Body of pancreas (tissue), 4 donors: ENCODE data around the gene TBP. TPM values are rescaled to one million over a fixed set of nuclear protein-coding genes. Genes with fewer than 3 reads are reported as not detected.

Experiments
- ATAC-seq: fragments of 150-250 bp; one replicate; pipeline ENCODE4 v1.9.1; 2016
- DNase-seq, 4 donors: peaks; one replicate each; pipeline ENCODE4 v3.0.0-alpha.2; 2019
- H3K27ac ChIP-seq, 4 donors: fragments of 200-600 bp; sonication (generic); 1 replicate in 3 of 4; 2 replicates in 1 of 4; pipeline versions ENCODE4 v1.5.1 to v1.6.1; 2016 to 2019; ENCODE audit warnings: mild to moderate bottlenecking in 1 of 4, mixed read lengths in 1 of 4, moderate library complexity in 1 of 4
- H3K27me3 ChIP-seq, 2 donors: fragments of 200-600 bp; sonication (generic); one replicate each; pipeline ENCODE4 v1.6.0; 2016; ENCODE audit warnings: mild to moderate bottlenecking in 1 of 2
- H3K36me3 ChIP-seq, 2 donors: fragments of 200-600 bp; sonication (generic); replicated peaks in 1 of 2; 2 replicates each; pipeline ENCODE4 v1.5.1; 2016; ENCODE audit warnings: low read depth in 2 of 2; ENCODE audit not compliant: insufficient read depth in 1 of 2
- H3K4me1 ChIP-seq: fragments of 200-600 bp; sonication (generic); one replicate; pipeline ENCODE4 v1.6.0; 2016
- H3K4me3 ChIP-seq, 2 donors: fragments of 200-600 bp; sonication (generic); 1 replicate in 1 of 2; 2 replicates in 1 of 2; pipeline ENCODE4 v1.5.1; 2016 to 2019
- H3K9me3 ChIP-seq, 3 donors: fragments of 200-600 bp; sonication (generic); 1 replicate in 2 of 3; 2 replicates in 1 of 3; pipeline ENCODE4 v1.5.1; 2016
- POLR2A ChIP-seq, 3 donors: fragments of 450-650 bp; IDR thresholded peaks; one replicate each; pipeline ENCODE4 v1.6.1; 2016; ENCODE audit warnings: antibody characterized with exemption in 3 of 3, mild to moderate bottlenecking in 2 of 3
- WGBS, 2 donors: methylation state at CpG; one replicate each; pipeline ENCODE4 v1.1.5; 2017; 5-methylcytosine and 5-hydroxymethylcytosine counted together
- intact Hi-C: fragments of 100-400 bp; cut with DNase I; formaldehyde crosslinking; loops from one replicate; pipeline ENCODE4 v1.15.1; 2023
- total RNA-seq, 2 donors: library from RNA; depleted of rRNA; stranded (reverse); fragments of >200 nt; gene quantifications; one replicate each; pipeline ENCODE4 v1.1.0, GENCODE V29; 2016
- TF ChIP-seq, protein P1 (sequence below), 7 experiments: fragments of 450-650 bp in 4 of 7; fragments of 200-600 bp in 3 of 7; sonication (generic) in 3 of 7; IDR thresholded peaks; one replicate each; pipeline ENCODE4 v1.5.1; 2016 to 2019; ENCODE audit warnings: antibody characterized with exemption in 7 of 7

Gene TBP
- total RNA-seq, 2 donors from 2014 or later = 8.6 to 10.4 TPM

DNA sequence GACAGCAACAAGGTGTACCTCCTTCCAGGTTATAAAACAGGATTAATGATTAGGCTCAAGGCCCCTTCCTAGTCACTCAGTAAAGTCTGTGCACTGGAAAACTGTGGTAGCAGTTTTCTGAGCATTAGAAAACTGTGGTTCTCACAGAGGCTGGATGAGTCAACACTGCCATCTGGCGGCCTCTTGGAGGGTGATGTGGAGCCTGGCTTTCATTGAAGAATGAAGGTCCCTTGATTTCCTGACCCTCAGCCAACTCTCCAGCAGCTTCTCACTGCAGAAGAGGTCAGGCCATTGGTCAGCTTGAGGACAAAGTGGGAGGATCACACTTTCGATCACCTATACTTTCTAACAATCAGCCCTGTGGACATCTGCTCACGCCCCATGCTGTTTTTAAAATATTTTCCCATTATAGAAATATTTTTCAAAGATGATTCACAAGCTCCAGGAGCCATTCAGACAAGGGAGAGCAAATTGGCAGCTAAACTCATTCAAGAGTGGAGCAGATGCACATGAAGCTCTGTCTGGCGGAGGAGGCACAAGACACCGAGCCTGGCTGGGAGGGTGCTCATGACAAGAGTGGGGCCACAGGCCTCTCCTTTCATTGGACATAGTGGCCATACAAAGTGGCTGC, 24.2 kb upstream of the TBP start:
- no peak overlapping the region for H3K27ac ChIP-seq
- no peaks in the 10 kb centered on the region for H3K4me1 ChIP-seq
- H3K36me3 ChIP-seq = peaks cover 0 to 6% of the 10 kb centered on the region in 2 donors
- WGBS, 2 donors = 27 to 42% methylated on average over 4 to 5 of the region's 5 CpGs
- intact Hi-C loops = loop anchor here (10.0 kb wide), 2 partner anchors 705 to 745 kb away; no protein-coding TSS in a partner anchor
- no peak overlapping the region for H3K4me3 ChIP-seq
- ATAC-seq = peak; percentile 91
- DNase-seq = peak; percentile 81 to 87 (median 84)
- TF ChIP-seq, protein P1, sequence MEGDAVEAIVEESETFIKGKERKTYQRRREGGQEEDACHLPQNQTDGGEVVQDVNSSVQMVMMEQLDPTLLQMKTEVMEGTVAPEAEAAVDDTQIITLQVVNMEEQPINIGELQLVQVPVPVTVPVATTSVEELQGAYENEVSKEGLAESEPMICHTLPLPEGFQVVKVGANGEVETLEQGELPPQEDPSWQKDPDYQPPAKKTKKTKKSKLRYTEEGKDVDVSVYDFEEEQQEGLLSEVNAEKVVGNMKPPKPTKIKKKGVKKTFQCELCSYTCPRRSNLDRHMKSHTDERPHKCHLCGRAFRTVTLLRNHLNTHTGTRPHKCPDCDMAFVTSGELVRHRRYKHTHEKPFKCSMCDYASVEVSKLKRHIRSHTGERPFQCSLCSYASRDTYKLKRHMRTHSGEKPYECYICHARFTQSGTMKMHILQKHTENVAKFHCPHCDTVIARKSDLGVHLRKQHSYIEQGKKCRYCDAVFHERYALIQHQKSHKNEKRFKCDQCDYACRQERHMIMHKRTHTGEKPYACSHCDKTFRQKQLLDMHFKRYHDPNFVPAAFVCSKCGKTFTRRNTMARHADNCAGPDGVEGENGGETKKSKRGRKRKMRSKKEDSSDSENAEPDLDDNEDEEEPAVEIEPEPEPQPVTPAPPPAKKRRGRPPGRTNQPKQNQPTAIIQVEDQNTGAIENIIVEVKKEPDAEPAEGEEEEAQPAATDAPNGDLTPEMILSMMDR (IDR thresholded peaks at IDR 0.05) = peak; percentile 79 to 89 (median 83)
- no peak for TF ChIP-seq POLR2A (IDR thresholded peaks at IDR 0.05)
- no peaks in the 10 kb centered on the region for H3K27me3 ChIP-seq
- H3K9me3 ChIP-seq = no peaks in the 10 kb centered on the region

DNA sequence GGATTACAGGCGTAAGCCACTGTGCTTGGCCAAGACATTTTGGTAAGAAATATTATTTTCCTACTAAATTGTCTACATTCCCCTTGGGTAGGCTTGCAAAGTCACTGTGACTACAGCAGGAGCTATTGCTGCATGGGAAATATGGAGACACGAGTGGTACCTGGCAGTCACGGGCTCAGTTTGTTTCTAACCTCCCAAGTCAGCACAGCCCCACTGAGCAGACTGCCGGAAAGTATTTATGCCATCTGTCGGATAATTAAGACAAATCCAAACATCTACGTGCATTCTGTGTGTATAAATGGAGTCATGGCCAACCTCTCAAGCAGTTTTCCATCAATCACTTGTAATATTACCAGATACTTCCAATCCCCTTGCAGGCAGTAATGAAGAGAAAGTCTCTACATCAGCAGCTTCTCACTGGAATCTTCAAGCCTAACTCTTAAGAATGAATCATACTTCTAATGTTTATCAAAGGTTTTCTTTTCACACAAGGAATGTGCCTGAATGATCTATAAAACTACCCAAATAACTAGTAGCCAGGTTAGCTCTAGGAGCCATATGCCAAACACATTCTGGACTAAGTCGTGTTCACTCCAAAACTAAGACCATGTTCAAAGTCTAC, 21.2 kb upstream of the TBP start:
- TF ChIP-seq, protein P1 (IDR thresholded peaks at IDR 0.05) = no peak
- TF ChIP-seq POLR2A (IDR thresholded peaks at IDR 0.05) = no peak
- intact Hi-C loops = no loop called here
- ATAC-seq (no peak), DNase-seq (no peak)
- Histone ChIP-seq H3K36me3 (peaks cover 0 to 23% of the 10 kb centered on the region in 2 donors), H3K4me1 (no peaks in the 10 kb centered on the region), H3K9me3 (no peaks in the 10 kb centered on the region), H3K4me3 (no peak overlapping the region), H3K27ac (no peak overlapping the region), H3K27me3 (no peaks in the 10 kb centered on the region)
- 82 to 94% methylated on average over 7 of the region's 7 CpGs for WGBS, 2 donors

- H3K27me3 ChIP-seq = no peaks in the 10 kb centered on the region
- DNase-seq = no peak
- H3K36me3 ChIP-seq = peaks cover 1 to 30% of the 10 kb centered on the region in 2 donors
- no peak for ATAC-seq
- 82 to 87% methylated on average over 2 of the region's 2 CpGs for WGBS, 2 donors
- H3K4me3 ChIP-seq = no peak overlapping the region
- H3K27ac ChIP-seq = no peak overlapping the region
- TF ChIP-seq, protein P1 (IDR thresholded peaks at IDR 0.05) = no peak
- TF ChIP-seq POLR2A (IDR thresholded peaks at IDR 0.05) = no peak
- no peaks in the 10 kb centered on the region for H3K9me3 ChIP-seq
- H3K4me1 ChIP-seq = no peaks in the 10 kb centered on the region
- intact Hi-C loops = no loop called here
Observed at GRCh38 chr6:170533792-170534191, 20.4 kb upstream of the TBP start.

DNA sequence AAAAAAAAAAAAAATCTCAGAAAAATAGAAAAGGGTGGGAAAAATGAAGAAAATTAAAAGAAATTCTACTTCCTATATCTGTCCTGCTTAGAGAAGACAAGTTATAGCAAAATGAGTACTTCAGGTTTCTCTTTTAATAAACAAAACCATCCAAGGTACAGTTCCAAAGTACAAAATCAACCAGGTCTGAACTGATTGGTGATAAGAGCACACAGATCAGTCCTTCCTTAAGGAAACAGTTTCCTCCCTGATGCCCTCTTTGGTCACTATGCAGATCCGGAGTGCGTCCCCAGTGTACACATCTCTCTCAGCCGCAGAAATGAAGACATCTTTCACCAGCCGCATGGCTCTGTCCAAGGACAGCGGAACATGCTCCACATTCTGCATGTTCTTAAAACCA, 19.2 kb upstream of the TBP start:
- no peaks in the 10 kb centered on the region for H3K27me3 ChIP-seq
- TF ChIP-seq, protein P1 (IDR thresholded peaks at IDR 0.05) = no peak
- no peak for TF ChIP-seq POLR2A (IDR thresholded peaks at IDR 0.05)
- peaks cover 4 to 33% of the 10 kb centered on the region in 2 donors for H3K36me3 ChIP-seq
- 70 to 75% methylated on average over 3 to 5 of the region's 5 CpGs for WGBS, 2 donors
- intact Hi-C loops = no loop called here
- no peaks in the 10 kb centered on the region for H3K4me1 ChIP-seq
- DNase-seq (no peak), ATAC-seq (no peak)
- no peak overlapping the region for H3K4me3 ChIP-seq
- H3K27ac ChIP-seq = no peak overlapping the region
- H3K9me3 ChIP-seq = no peaks in the 10 kb centered on the region
